IMR-90 (cell line): ENCODE results near the gene TCERG1L. TPM values are rescaled to one million over a fixed set of nuclear protein-coding genes. Genes with fewer than 3 reads are reported as not detected.

Experiments used
- ATAC-seq: fragments of 200-7000 bp; cut with Tn5 transposase; 2 replicates; pipeline ENCODE4 v1.9.1; 2020; ENCODE audit warnings: low read depth, mild to moderate bottlenecking, moderate library complexity
- BruUV-seq: library from RNA; stranded (reverse); fragments of 400-500 nt; replicated peaks from 2 replicates; lab custom pipeline; 2021; lab: Mats Ljungman, UMichigan
- CTCF ChIA-PET: fragments of 300-600 bp; formaldehyde crosslinking; extraction: SDS; loops from one replicate; lab custom pipeline; 2021; ENCODE audit warnings: antibody characterized with exemption; lab: Yijun Ruan, JAX
- POLR2A ChIA-PET: fragments of 300-600 bp; sonication (Branson Sonifier 250); formaldehyde crosslinking; loops from one replicate; lab custom pipeline; 2022; ENCODE audit warnings: antibody characterized with exemption; ENCODE audit not compliant: unreplicated experiment; lab: Charles Lee
- DNase-seq: peaks from one replicate; pipeline ENCODE4 v3.0.0; 2013
- H2AFZ ChIP-seq: replicated peaks from 2 replicates; pipeline ENCODE3; 2013; ENCODE audit warnings: low read length, mild to moderate bottlenecking; ENCODE audit not compliant: poor library complexity
- H2AK5ac ChIP-seq: 2 replicates; pipeline ENCODE4 v1.6.1; 2013; ENCODE audit warnings: low read depth, low read length, inconsistent platforms
- H2AK9ac ChIP-seq: replicated peaks from 2 replicates; pipeline ENCODE3; 2013; ENCODE audit warnings: mild to moderate bottlenecking, low read depth, low read length, moderate library complexity; ENCODE audit not compliant: poor library complexity
- H2BK120ac ChIP-seq: 2 replicates; pipeline ENCODE4 v1.6.1; 2013; ENCODE audit warnings: low read depth, low read length, inconsistent platforms
- H2BK15ac ChIP-seq: 3 replicates; pipeline ENCODE4 v1.6.1; 2013; ENCODE audit warnings: low read depth, low read length, inconsistent platforms
- H2BK20ac ChIP-seq: 2 replicates; pipeline ENCODE4 v1.6.1; 2013; ENCODE audit warnings: low read depth, mild to moderate bottlenecking, inconsistent platforms, low read length, moderate library complexity
- H2BK5ac ChIP-seq: 2 replicates; pipeline ENCODE4 v1.6.1; 2013; ENCODE audit warnings: mild to moderate bottlenecking, low read depth, low read length, inconsistent platforms; ENCODE audit not compliant: poor library complexity, severe bottlenecking
- H3K14ac ChIP-seq: replicated peaks from 2 replicates; pipeline ENCODE4 v1.6.1; 2013; ENCODE audit warnings: low read depth, low read length, inconsistent platforms
- H3K18ac ChIP-seq: 2 replicates; pipeline ENCODE4 v1.6.1; 2013; ENCODE audit warnings: low read depth, low read length, control low read depth
- H3K23ac ChIP-seq: 2 replicates; pipeline ENCODE4 v1.6.1; 2013; ENCODE audit warnings: low read depth, low read length, inconsistent platforms
- H3K27ac ChIP-seq: 2 replicates; pipeline ENCODE4 v1.5.1; 2013; ENCODE audit warnings: mild to moderate bottlenecking, control low read depth, low read length; ENCODE audit not compliant: insufficient read depth
- H3K27me3 ChIP-seq: 2 replicates; pipeline ENCODE4 v1.6.1; 2013; ENCODE audit warnings: low read length; ENCODE audit not compliant: control insufficient read depth, insufficient read depth
- H3K36me3 ChIP-seq: 2 replicates; pipeline ENCODE4 v1.6.1; 2013; ENCODE audit warnings: low read length, mixed read lengths; ENCODE audit not compliant: control insufficient read depth, insufficient read depth
- H3K4ac ChIP-seq: 2 replicates; pipeline ENCODE4 v1.6.1; 2013; ENCODE audit warnings: low read depth, low read length, inconsistent platforms
- H3K4me1 ChIP-seq: 2 replicates; pipeline ENCODE4 v1.6.1; 2013; ENCODE audit warnings: low read length, mixed read lengths; ENCODE audit not compliant: control insufficient read depth, insufficient read depth
- H3K4me2 ChIP-seq: 2 replicates; pipeline ENCODE4 v1.6.1; 2013; ENCODE audit warnings: low read depth, mild to moderate bottlenecking, control low read depth, low read length, moderate library complexity
- H3K4me3 ChIP-seq: 2 replicates; pipeline ENCODE4 v1.5.1; 2013; ENCODE audit warnings: low read depth, mild to moderate bottlenecking, control low read depth, low read length, moderate library complexity; ENCODE audit not compliant: insufficient read depth
- H3K56ac ChIP-seq: 2 replicates; pipeline ENCODE4 v1.6.1; 2013; ENCODE audit warnings: low read length, inconsistent platforms; ENCODE audit not compliant: insufficient read depth; ENCODE audit errors: extremely low read depth
- H3K79me1 ChIP-seq, 2 experiments: 2 replicates each; pipeline ENCODE4 v1.6.1; 2013; ENCODE audit warnings: low read length in 2 of 2, inconsistent platforms in 1 of 2, low read depth in 1 of 2
- H3K9ac ChIP-seq: 2 replicates; pipeline ENCODE4 v1.6.1; 2013; ENCODE audit warnings: low read depth, low read length, control low read depth
- H3K9me1 ChIP-seq: 2 replicates; pipeline ENCODE4 v1.6.1; 2013; ENCODE audit warnings: low read length, inconsistent platforms; ENCODE audit not compliant: insufficient read depth
- H3K9me3 ChIP-seq: 2 replicates; pipeline ENCODE4 v1.6.1; 2013; ENCODE audit warnings: low read length; ENCODE audit not compliant: control insufficient read depth, insufficient read depth
- H4K20me1 ChIP-seq: 2 replicates; pipeline ENCODE4 v1.6.1; 2013; ENCODE audit warnings: low read length, inconsistent platforms; ENCODE audit not compliant: insufficient read depth
- H4K5ac ChIP-seq: 2 replicates; pipeline ENCODE4 v1.6.1; 2013; ENCODE audit warnings: mild to moderate bottlenecking, low read depth, low read length, control low read depth
- H4K8ac ChIP-seq, 2 experiments: 2 replicates each; pipeline ENCODE4 v1.6.1; 2013; ENCODE audit warnings: low read depth in 2 of 2, low read length in 2 of 2, control low read depth in 1 of 2, inconsistent platforms in 1 of 2
- H4K91ac ChIP-seq: 2 replicates; pipeline ENCODE4 v1.6.1; 2013; ENCODE audit warnings: low read depth, low read length, inconsistent platforms; ENCODE audit not compliant: insufficient read depth
- CEBPB ChIP-seq: IDR thresholded peaks from 2 replicates; pipeline ENCODE4 v1.6.1; 2012; ENCODE audit warnings: low read depth, low read length, improper control_type of control experiment
- MAZ ChIP-seq: IDR thresholded peaks from 2 replicates; pipeline ENCODE4 v1.6.1; 2012; ENCODE audit warnings: low read depth, mild to moderate bottlenecking, low read length, improper control_type of control experiment, moderate library complexity, borderline replicate concordance
- MXI1 ChIP-seq: IDR thresholded peaks from 2 replicates; pipeline ENCODE4 v1.6.1; 2012; ENCODE audit warnings: low read depth, mild to moderate bottlenecking, low read length, moderate library complexity, borderline replicate concordance
- NFE2L2 ChIP-seq: fragments of 150-350 bp; IDR thresholded peaks from 2 replicates; pipeline ENCODE4 v1.6.1; 2016; ENCODE audit warnings: low read depth, mild to moderate bottlenecking, low read length
- RAD21 ChIP-seq: IDR thresholded peaks from 2 replicates; pipeline ENCODE4 v1.6.1; 2012; ENCODE audit warnings: low read length, improper control_type of control experiment
- RCOR1 ChIP-seq: IDR thresholded peaks from 2 replicates; pipeline ENCODE4 v1.6.1; 2012; ENCODE audit warnings: mild to moderate bottlenecking, low read length, improper control_type of control experiment; ENCODE audit not compliant: insufficient replicate concordance
- RFX5 ChIP-seq: IDR thresholded peaks from 2 replicates; pipeline ENCODE4 v1.8.0; 2012; ENCODE audit warnings: low read depth, mild to moderate bottlenecking, low read length, moderate library complexity
- SMC3 ChIP-seq: fragments of 150-350 bp; IDR thresholded peaks from 2 replicates; pipeline ENCODE4 v1.6.1; 2016; ENCODE audit warnings: low read depth, mild to moderate bottlenecking, antibody characterized with exemption, low read length, moderate library complexity
- WGBS, 2 experiments: methylation state at CpG; one replicate each; pipeline versions ENCODE4 v1.1.5 to v1.1.7; 2013; ENCODE audit warnings: missing lambda C conversion rate in 2 of 2; ENCODE audit not compliant: insufficient read length in 1 of 2; ENCODE audit errors: extremely low coverage in 2 of 2; 5-methylcytosine and 5-hydroxymethylcytosine counted together
- dilution Hi-C: fragments of 300-500 bp; cut with HindIII; formaldehyde crosslinking; loops from one replicate; pipeline ENCODE4 v1.14.3; 2018; ENCODE audit warnings: low sequenced_read_pairs; ENCODE audit not compliant: unreplicated experiment
- in situ Hi-C: fragments of 300-500 bp; cut with MboI; formaldehyde crosslinking; loops from 3 replicates; pipeline ENCODE4 v1.14.3; 2019; ENCODE audit warnings: low sequenced_read_pairs, inconsistent platforms, mixed read lengths
- intact Hi-C: fragments of 100-400 bp; cut with micrococcal nuclease; formaldehyde crosslinking; loops from 2 replicates; pipeline ENCODE4 v1.10.0; 2022
- polyA plus RNA-seq, 3 experiments: library from polyadenylated mRNA; depleted of rRNA; stranded (reverse); fragments of >200 nt; gene quantifications; 2 replicates each; pipeline ENCODE4 v1.2.3, GENCODE V29; 2012; ENCODE audit warnings: low replicate concordance in 1 of 3
- total RNA-seq: library from RNA; depleted of rRNA; stranded (reverse); fragments of >200 nt; gene quantifications from 2 replicates; pipeline ENCODE4 v1.2.3, GENCODE V29; 2012
- TF ChIP-seq, protein P1 (sequence below): conservative IDR thresholded peaks from 2 replicates; pipeline ENCODE4 v1.5.1; 2012; ENCODE audit warnings: mild to moderate bottlenecking, low read depth, low read length, improper control_type of control experiment
- TF ChIP-seq, protein P2 (sequence below): fragments of 150-350 bp; IDR thresholded peaks from 2 replicates; pipeline ENCODE4 v1.6.1; 2017; ENCODE audit warnings: mild to moderate bottlenecking, antibody characterized with exemption, low read length, low read depth
- TF ChIP-seq, protein P3 (sequence below): fragments of 150-350 bp; IDR thresholded peaks from 2 replicates; pipeline ENCODE4 v1.6.1; 2016; ENCODE audit warnings: low read depth, mild to moderate bottlenecking, low read length, moderate library complexity, borderline replicate concordance

Gene TCERG1L
- total and polyA plus RNA-seq, 2 of the 4 experiments (the other 2 are of a cell fraction), result not detected

DNA sequence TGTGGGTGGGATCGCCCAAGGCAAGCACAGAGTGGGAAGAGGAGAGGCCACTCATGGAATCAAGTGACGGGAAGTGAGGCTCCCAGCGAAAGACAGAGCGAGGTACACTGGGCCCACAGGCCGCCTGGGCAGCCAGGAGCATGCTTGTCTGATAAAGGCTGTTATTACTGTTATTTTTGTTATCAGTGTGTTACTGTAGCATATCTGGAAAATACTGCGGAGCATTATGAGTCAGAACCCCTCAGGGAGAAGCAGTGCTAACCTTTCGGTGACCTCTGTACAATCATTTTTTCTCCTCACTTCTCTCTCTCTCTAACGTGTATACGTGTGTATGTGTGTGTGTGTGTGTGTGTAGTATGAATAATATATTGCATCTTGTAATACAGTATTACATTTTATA, 3.8 kb upstream of the TCERG1L start:
- TF ChIP-seq RCOR1 (no peak), RFX5 (no peak), MXI1 (no peak), NFE2L2 (no peak), SMC3 (no peak), RAD21 (no peak), CEBPB (no peak), MAZ (no peak)
- TF ChIP-seq, protein P1, sequence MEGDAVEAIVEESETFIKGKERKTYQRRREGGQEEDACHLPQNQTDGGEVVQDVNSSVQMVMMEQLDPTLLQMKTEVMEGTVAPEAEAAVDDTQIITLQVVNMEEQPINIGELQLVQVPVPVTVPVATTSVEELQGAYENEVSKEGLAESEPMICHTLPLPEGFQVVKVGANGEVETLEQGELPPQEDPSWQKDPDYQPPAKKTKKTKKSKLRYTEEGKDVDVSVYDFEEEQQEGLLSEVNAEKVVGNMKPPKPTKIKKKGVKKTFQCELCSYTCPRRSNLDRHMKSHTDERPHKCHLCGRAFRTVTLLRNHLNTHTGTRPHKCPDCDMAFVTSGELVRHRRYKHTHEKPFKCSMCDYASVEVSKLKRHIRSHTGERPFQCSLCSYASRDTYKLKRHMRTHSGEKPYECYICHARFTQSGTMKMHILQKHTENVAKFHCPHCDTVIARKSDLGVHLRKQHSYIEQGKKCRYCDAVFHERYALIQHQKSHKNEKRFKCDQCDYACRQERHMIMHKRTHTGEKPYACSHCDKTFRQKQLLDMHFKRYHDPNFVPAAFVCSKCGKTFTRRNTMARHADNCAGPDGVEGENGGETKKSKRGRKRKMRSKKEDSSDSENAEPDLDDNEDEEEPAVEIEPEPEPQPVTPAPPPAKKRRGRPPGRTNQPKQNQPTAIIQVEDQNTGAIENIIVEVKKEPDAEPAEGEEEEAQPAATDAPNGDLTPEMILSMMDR, result no peak
- TF ChIP-seq, protein P2, sequence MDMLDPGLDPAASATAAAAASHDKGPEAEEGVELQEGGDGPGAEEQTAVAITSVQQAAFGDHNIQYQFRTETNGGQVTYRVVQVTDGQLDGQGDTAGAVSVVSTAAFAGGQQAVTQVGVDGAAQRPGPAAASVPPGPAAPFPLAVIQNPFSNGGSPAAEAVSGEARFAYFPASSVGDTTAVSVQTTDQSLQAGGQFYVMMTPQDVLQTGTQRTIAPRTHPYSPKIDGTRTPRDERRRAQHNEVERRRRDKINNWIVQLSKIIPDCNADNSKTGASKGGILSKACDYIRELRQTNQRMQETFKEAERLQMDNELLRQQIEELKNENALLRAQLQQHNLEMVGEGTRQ, result no peak
- TF ChIP-seq, protein P3, sequence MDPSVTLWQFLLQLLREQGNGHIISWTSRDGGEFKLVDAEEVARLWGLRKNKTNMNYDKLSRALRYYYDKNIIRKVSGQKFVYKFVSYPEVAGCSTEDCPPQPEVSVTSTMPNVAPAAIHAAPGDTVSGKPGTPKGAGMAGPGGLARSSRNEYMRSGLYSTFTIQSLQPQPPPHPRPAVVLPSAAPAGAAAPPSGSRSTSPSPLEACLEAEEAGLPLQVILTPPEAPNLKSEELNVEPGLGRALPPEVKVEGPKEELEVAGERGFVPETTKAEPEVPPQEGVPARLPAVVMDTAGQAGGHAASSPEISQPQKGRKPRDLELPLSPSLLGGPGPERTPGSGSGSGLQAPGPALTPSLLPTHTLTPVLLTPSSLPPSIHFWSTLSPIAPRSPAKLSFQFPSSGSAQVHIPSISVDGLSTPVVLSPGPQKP, result no peak
- Histone ChIP-seq H2AK9ac (no peak overlapping the region), H3K79me1 (no peaks in the 10 kb centered on the region), H2BK15ac (no peak overlapping the region), H3K4ac (no peak overlapping the region), H4K91ac (no peak overlapping the region), H4K20me1 (no peaks in the 10 kb centered on the region), H3K9me3 (peaks cover 34% of the 10 kb centered on the region), H3K23ac (no peak overlapping the region), H3K4me2 (no peak overlapping the region), H4K5ac (no peak overlapping the region), H3K27me3 (no peaks in the 10 kb centered on the region), H2AK5ac (no peak overlapping the region), H3K18ac (no peak overlapping the region), H3K56ac (no peak overlapping the region), H2AFZ (no peak overlapping the region), H3K9me1 (no peaks in the 10 kb centered on the region), H3K4me1 (no peaks in the 10 kb centered on the region), H2BK5ac (no peak overlapping the region), H3K9ac (no peak overlapping the region), H2BK120ac (no peak overlapping the region), H3K14ac (no peak overlapping the region), H3K27ac (no peak overlapping the region), H3K36me3 (no peaks in the 10 kb centered on the region), H3K4me3 (no peak overlapping the region), H2BK20ac (no peak overlapping the region), H4K8ac (no peak overlapping the region)
- dilution Hi-C loops, result no loop called here
- ChIA-PET CTCF (no interaction called here), POLR2A (no interaction called here)
- BruUV-seq, result no TSS peak
- WGBS, 2 experiments, result no CpG with 5 or more reads among the region's 9 CpGs
- ATAC-seq, result no peak
- in situ Hi-C loops, result no loop called here
- intact Hi-C loops, result no loop called here
- no peak for DNase-seq
